Activated naive CD8-positive, alpha-beta T cell treated with anti-CD3 and anti-CD28 coated beads for 36 hours (primary cell): Measurements from ENCODE around the gene SUDS3. TPM values are rescaled to one million over a fixed set of nuclear protein-coding genes. Genes with fewer than 3 reads are reported as not detected.
"Not testable (repeated sequence)": the region's sequence is repeated elsewhere in the genome, so short reads cannot be mapped to it uniquely, and the experiment has no call there.

Experiments used
- DNase-seq: peaks from one replicate; pipeline ENCODE4 v3.0.0; 2021
- H3K27ac Mint-ChIP-seq: one replicate; pipeline ENCODE4 v1.8.0; 2022; ENCODE audit warnings: mild to moderate bottlenecking, moderate library complexity, mixed read lengths
- H3K27me3 Mint-ChIP-seq: one replicate; pipeline ENCODE4 v1.8.0; 2022; ENCODE audit warnings: mild to moderate bottlenecking, mixed read lengths
- H3K36me3 Mint-ChIP-seq: one replicate; pipeline ENCODE4 v1.8.0; 2021; ENCODE audit warnings: mild to moderate bottlenecking, mixed read lengths
- H3K4me1 Mint-ChIP-seq: one replicate; pipeline ENCODE4 v1.8.0; 2021; ENCODE audit warnings: mixed read lengths
- H3K4me3 Mint-ChIP-seq: one replicate; pipeline ENCODE4 v1.8.0; 2022; ENCODE audit warnings: mild to moderate bottlenecking, moderate library complexity, mixed read lengths
- H3K9me3 Mint-ChIP-seq: one replicate; pipeline ENCODE4 v1.8.0; 2022; ENCODE audit warnings: mixed read lengths
- total RNA-seq, 2 experiments: library from RNA; stranded (reverse); gene quantifications; one replicate each; pipeline ENCODE4 v1.2.3, GENCODE V29; 2021

The SUDS3 gene
- total RNA-seq, 2 experiments from 2014 or later, result 19.0 to 22.3 TPM

- no peaks in the 10 kb centered on the region for H3K27me3 Mint-ChIP-seq
- H3K4me3 Mint-ChIP-seq, result no peak overlapping the region
- H3K4me1 Mint-ChIP-seq, result peaks cover 34% of the 10 kb centered on the region
- H3K27ac Mint-ChIP-seq, result no peak overlapping the region
- H3K36me3 Mint-ChIP-seq, result peaks cover 8% of the 10 kb centered on the region
- DNase-seq, result no peak
- no peaks in the 10 kb centered on the region for H3K9me3 Mint-ChIP-seq
Measured at GRCh38 chr12:118347916-118348315, 28.4 kb upstream of the SUDS3 start.

GRCh38 chr12:118350908-118351559 is 25.3 kb upstream of the SUDS3 start:
- DNase-seq, result no peak
- H3K27ac Mint-ChIP-seq, result no peak overlapping the region
- H3K36me3 Mint-ChIP-seq, result peaks cover 28% of the 10 kb centered on the region
- H3K27me3 Mint-ChIP-seq, result no peaks in the 10 kb centered on the region
- H3K4me1 Mint-ChIP-seq, result peaks cover 47% of the 10 kb centered on the region
- no peak overlapping the region for H3K4me3 Mint-ChIP-seq
- H3K9me3 Mint-ChIP-seq, result peaks cover 6% of the 10 kb centered on the region

GRCh38 chr12:118353721-118354120 is 22.6 kb upstream of the SUDS3 start:
- Mint-ChIP-seq H3K27ac (no peak overlapping the region), H3K9me3 (peaks cover 6% of the 10 kb centered on the region), H3K4me3 (no peak overlapping the region), H3K4me1 (peaks cover 48% of the 10 kb centered on the region), H3K27me3 (no peaks in the 10 kb centered on the region), H3K36me3 (peaks cover 24% of the 10 kb centered on the region)
- DNase-seq, result no peak

- not testable (repeated sequence) for H3K27ac Mint-ChIP-seq, DNase-seq, H3K27me3 Mint-ChIP-seq, H3K9me3 Mint-ChIP-seq, H3K4me3 Mint-ChIP-seq
- Mint-ChIP-seq H3K4me1 (peaks cover 46% of the 10 kb centered on the region), H3K36me3 (peaks cover 24% of the 10 kb centered on the region)
Measured at GRCh38 chr12:118354503-118354902, 21.9 kb upstream of the SUDS3 start.

GRCh38 chr12:118354903-118355302 is 21.5 kb upstream of the SUDS3 start:
- no peak overlapping the region for H3K4me3 Mint-ChIP-seq
- peaks cover 49% of the 10 kb centered on the region for H3K4me1 Mint-ChIP-seq
- H3K36me3 Mint-ChIP-seq, result peaks cover 24% of the 10 kb centered on the region
- H3K27ac Mint-ChIP-seq, result peak overlapping the region; percentile 42
- no peaks in the 10 kb centered on the region for H3K27me3 Mint-ChIP-seq
- peaks cover 6% of the 10 kb centered on the region for H3K9me3 Mint-ChIP-seq
- no peak for DNase-seq

GRCh38 chr12:118355843-118356242 is 20.5 kb upstream of the SUDS3 start:
- no peak for DNase-seq
- peaks cover 48% of the 10 kb centered on the region for H3K4me1 Mint-ChIP-seq
- H3K36me3 Mint-ChIP-seq, result peaks cover 24% of the 10 kb centered on the region
- no peak overlapping the region for H3K4me3 Mint-ChIP-seq
- H3K27me3 Mint-ChIP-seq, result no peaks in the 10 kb centered on the region
- peaks cover 6% of the 10 kb centered on the region for H3K9me3 Mint-ChIP-seq
- H3K27ac Mint-ChIP-seq, result no peak overlapping the region

- peaks cover 6% of the 10 kb centered on the region for H3K9me3 Mint-ChIP-seq
- H3K27me3 Mint-ChIP-seq, result no peaks in the 10 kb centered on the region
- H3K4me3 Mint-ChIP-seq, result peak overlapping the region; percentile 85
- no peak for DNase-seq
- H3K27ac Mint-ChIP-seq, result peak overlapping the region; percentile 97
- peaks cover 24% of the 10 kb centered on the region for H3K36me3 Mint-ChIP-seq
- H3K4me1 Mint-ChIP-seq, result peaks cover 48% of the 10 kb centered on the region
Measured at GRCh38 chr12:118356809-118357256, 19.5 kb upstream of the SUDS3 start.

- H3K36me3 Mint-ChIP-seq, result peaks cover 24% of the 10 kb centered on the region
- H3K9me3 Mint-ChIP-seq, result peaks cover 6% of the 10 kb centered on the region
- H3K4me1 Mint-ChIP-seq, result peaks cover 48% of the 10 kb centered on the region
- peak; percentile 56 for DNase-seq
- H3K27me3 Mint-ChIP-seq, result no peaks in the 10 kb centered on the region
- H3K4me3 Mint-ChIP-seq, result peak overlapping the region; percentile 85
- peak overlapping the region; percentile 97 for H3K27ac Mint-ChIP-seq
Measured at GRCh38 chr12:118357257-118358007, 18.9 kb upstream of the SUDS3 start.

GRCh38 chr12:118358008-118358359 is 18.4 kb upstream of the SUDS3 start:
- Mint-ChIP-seq H3K27me3 (no peaks in the 10 kb centered on the region), H3K9me3 (peaks cover 6% of the 10 kb centered on the region), H3K4me1 (peaks cover 48% of the 10 kb centered on the region), H3K4me3 (peak overlapping the region; percentile 85), H3K27ac (peak overlapping the region; percentile 97), H3K36me3 (peaks cover 23% of the 10 kb centered on the region)
- no peak for DNase-seq

- peak overlapping the region; percentile 88 for H3K27ac Mint-ChIP-seq
- H3K4me3 Mint-ChIP-seq, result peak overlapping the region; percentile 85
- H3K4me1 Mint-ChIP-seq, result peaks cover 42% of the 10 kb centered on the region
- peaks cover 17% of the 10 kb centered on the region for H3K36me3 Mint-ChIP-seq
- no peak for DNase-seq
- no peaks in the 10 kb centered on the region for H3K27me3 Mint-ChIP-seq
- H3K9me3 Mint-ChIP-seq, result peaks cover 6% of the 10 kb centered on the region
Measured at GRCh38 chr12:118358612-118359540, 17.5 kb upstream of the SUDS3 start.

- DNase-seq, result peak; percentile 11
- Mint-ChIP-seq H3K9me3 (peaks cover 3% of the 10 kb centered on the region), H3K36me3 (peaks cover 10% of the 10 kb centered on the region)
Measured at GRCh38 chr12:118359541-118359915, 16.8 kb upstream of the SUDS3 start.

GRCh38 chr12:118361092-118361404 is 15.3 kb upstream of the SUDS3 start:
- Mint-ChIP-seq H3K27ac (no peak overlapping the region), H3K9me3 (no peaks in the 10 kb centered on the region), H3K4me1 (peaks cover 26% of the 10 kb centered on the region), H3K36me3 (no peaks in the 10 kb centered on the region), H3K4me3 (no peak overlapping the region), H3K27me3 (no peaks in the 10 kb centered on the region)
- DNase-seq, result no peak

More at GRCh38 chr12:118359541-118359915, 16.8 kb upstream of the SUDS3 start:
- peaks cover 38% of the 10 kb centered on the region for H3K4me1 Mint-ChIP-seq
- peak overlapping the region; percentile 85 for H3K4me3 Mint-ChIP-seq
- no peaks in the 10 kb centered on the region for H3K27me3 Mint-ChIP-seq
- peak overlapping the region; percentile 88 for H3K27ac Mint-ChIP-seq

- no peak overlapping the region for H3K27ac Mint-ChIP-seq
- no peaks in the 10 kb centered on the region for H3K27me3 Mint-ChIP-seq
- H3K9me3 Mint-ChIP-seq, result no peaks in the 10 kb centered on the region
- H3K4me3 Mint-ChIP-seq, result no peak overlapping the region
- H3K36me3 Mint-ChIP-seq, result no peaks in the 10 kb centered on the region
- no peak for DNase-seq
- H3K4me1 Mint-ChIP-seq, result peaks cover 18% of the 10 kb centered on the region
Measured at GRCh38 chr12:118361889-118362288, 14.5 kb upstream of the SUDS3 start.

- no peak overlapping the region for H3K4me3 Mint-ChIP-seq
- no peak overlapping the region for H3K27ac Mint-ChIP-seq
- H3K36me3 Mint-ChIP-seq, result no peaks in the 10 kb centered on the region
- H3K27me3 Mint-ChIP-seq, result no peaks in the 10 kb centered on the region
- DNase-seq, result no peak
- H3K4me1 Mint-ChIP-seq, result peaks cover 19% of the 10 kb centered on the region
- H3K9me3 Mint-ChIP-seq, result no peaks in the 10 kb centered on the region
Measured at GRCh38 chr12:118368821-118369220, 7.5 kb upstream of the SUDS3 start.

GRCh38 chr12:118370601-118371000 is 5.8 kb upstream of the SUDS3 start:
- Mint-ChIP-seq H3K9me3 (no peaks in the 10 kb centered on the region), H3K4me1 (peaks cover 30% of the 10 kb centered on the region), H3K27me3 (no peaks in the 10 kb centered on the region), H3K27ac (no peak overlapping the region), H3K36me3 (no peaks in the 10 kb centered on the region), H3K4me3 (peak overlapping the region; percentile 94)
- DNase-seq, result no peak
